ENCODE measurements around the gene OLFML2B.

DNA sequence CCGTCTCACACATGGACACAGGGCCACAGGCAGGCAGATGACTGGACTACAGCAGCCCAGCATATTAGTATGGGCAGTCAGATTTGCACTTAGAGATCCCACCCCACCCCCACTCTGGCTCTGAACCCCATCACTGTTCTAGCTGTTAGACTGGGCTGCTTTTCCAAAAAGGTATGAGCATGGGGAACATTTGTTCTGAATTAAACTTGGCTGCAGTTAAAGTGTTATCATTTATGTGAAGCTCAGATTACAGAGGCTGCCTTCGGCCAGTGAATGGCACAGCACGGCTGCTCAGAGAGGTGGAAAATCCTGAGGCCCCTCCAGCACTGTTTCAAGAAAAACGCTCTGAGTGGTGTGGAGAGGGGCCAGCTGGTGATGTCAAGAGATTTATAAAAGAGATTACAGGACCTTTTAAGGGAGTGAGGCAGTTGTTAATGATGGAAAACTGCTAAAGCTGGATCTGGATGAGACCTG lies 38.9 kb upstream of the OLFML2B start:
- TF ChIP-seq, protein P1, sequence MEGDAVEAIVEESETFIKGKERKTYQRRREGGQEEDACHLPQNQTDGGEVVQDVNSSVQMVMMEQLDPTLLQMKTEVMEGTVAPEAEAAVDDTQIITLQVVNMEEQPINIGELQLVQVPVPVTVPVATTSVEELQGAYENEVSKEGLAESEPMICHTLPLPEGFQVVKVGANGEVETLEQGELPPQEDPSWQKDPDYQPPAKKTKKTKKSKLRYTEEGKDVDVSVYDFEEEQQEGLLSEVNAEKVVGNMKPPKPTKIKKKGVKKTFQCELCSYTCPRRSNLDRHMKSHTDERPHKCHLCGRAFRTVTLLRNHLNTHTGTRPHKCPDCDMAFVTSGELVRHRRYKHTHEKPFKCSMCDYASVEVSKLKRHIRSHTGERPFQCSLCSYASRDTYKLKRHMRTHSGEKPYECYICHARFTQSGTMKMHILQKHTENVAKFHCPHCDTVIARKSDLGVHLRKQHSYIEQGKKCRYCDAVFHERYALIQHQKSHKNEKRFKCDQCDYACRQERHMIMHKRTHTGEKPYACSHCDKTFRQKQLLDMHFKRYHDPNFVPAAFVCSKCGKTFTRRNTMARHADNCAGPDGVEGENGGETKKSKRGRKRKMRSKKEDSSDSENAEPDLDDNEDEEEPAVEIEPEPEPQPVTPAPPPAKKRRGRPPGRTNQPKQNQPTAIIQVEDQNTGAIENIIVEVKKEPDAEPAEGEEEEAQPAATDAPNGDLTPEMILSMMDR (conservative IDR thresholded peaks at IDR 0.05 in 1 of 2, IDR thresholded peaks at IDR 0.05 in 1 of 2; ENCODE audit: low read depth in 1 of 2, low read length in 2 of 2): no peak
- TF ChIP-seq EZH2 (IDR thresholded peaks at IDR 0.05; ENCODE audit: low read length, missing control alignments): no peak
